ENCODE results near the gene HDAC10. TPM values are rescaled to one million over a fixed set of nuclear protein-coding genes. Genes with fewer than 3 reads are reported as not detected.
A peak's percentile ranks its signal among the peaks of the same experiment; 100 is the strongest.

The HDAC10 gene
- total RNA-seq (10 to 100 TPM; 13.5 to 19.4 (median 15.3) TPM), polyA plus RNA-seq (1 to 10 TPM; 4.3 to 5.3 (median 5.1) TPM)
- long read RNA-seq, donor 1, partial matches to known transcripts = 2 of 3 reads
- long read RNA-seq, donor 1, other reads (novel, unspliced or antisense) = 1 of 3 reads
- long read RNA-seq, donor 2, partial matches to known transcripts = 3 of 8 reads
- long read RNA-seq, donor 2, other reads (novel, unspliced or antisense) = 5 of 8 reads

DNA sequence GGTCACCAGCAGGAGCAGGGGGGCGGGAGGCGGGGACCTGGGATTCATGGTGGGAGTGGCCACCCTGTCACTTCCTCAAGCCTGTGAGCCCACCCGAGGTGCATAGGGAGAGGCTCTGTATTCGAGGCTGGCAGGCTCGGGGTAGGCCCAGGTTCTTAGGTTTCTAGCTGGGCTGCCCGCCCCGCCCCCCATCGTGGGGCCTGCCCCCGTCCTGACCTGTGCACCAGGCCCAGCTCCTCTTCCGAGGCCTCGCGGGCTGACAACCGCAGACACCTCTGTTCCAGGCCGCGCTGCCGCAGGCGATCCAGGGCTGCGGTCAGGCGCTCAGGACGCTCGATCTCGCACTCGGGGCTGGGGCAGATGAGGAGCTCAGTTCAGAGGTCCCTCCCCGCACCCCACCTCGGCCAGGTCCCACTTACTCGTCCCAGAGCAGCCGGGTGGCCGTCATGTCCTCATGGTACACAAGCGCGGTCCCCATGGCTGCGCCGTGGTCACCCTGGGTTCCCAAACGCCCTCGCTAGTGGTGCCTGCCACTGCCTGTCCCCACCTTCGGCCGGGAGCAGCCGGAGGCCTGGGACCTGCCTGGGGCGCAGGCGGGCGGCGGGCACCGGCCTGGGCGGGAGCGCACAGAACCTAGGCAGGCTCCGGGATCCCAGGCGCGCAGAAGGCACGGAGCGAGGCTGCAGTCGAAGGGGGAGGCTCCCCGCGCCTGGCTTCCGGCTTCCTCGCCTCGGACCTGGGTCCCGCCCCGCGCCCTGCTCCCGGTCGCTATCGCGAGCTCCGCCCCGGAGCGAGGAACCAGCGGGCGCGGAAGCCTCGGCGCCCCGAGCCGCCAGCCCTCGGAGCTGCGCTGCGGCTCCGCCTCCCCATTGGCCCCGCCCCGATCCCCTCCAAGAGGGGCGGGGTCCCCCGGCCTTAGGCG lies at the start of gene HDAC10:
TSS of gene HDAC10 (minus strand) at position 711 of the 922 bp plus-strand sequence. CDS start at position 478, 233 bp downstream.
- Histone ChIP-seq H3K4me3 (peak within 1 kb of the TSS; percentile 70), H3K36me3 (ENCODE audit: insufficient read depth in 1 of 2, low read depth in 1 of 2) (peaks cover 0 to 65% of the 10 kb centered on the region in 2 donors), H3K27ac (peak within 1 kb of the TSS; percentile 63), H3K27me3 (ENCODE audit: insufficient read depth in 3 of 3, low read length in 2 of 3) (no peaks in the 10 kb centered on the region), H3K4me1 (peaks cover 23% of the 10 kb centered on the region), H3K9me3 (no peaks in the 10 kb centered on the region)
- peak; percentile 80 to 87 for DNase-seq
- intact Hi-C loops (cut with DNase I) = loop anchor here (2.0 to 10.0 kb wide), 5 partner anchors 52 to 254 kb away; partner anchors contain the start of genes DENND6B (in 1 of the 2), LMF2 (in 1 of the 2), NCAPH2 (in 1 of the 2) and PPP6R2 (in 1 of the 2)
- no peak for TF ChIP-seq CTCF (IDR thresholded peaks at IDR 0.05)
- ATAC-seq = peak; percentile 28 to 53 (median 45)
- WGBS, 3 donors = 1 to 2% (median 2%) methylated on average over 35 to 81 of the region's 81 CpGs

DNA sequence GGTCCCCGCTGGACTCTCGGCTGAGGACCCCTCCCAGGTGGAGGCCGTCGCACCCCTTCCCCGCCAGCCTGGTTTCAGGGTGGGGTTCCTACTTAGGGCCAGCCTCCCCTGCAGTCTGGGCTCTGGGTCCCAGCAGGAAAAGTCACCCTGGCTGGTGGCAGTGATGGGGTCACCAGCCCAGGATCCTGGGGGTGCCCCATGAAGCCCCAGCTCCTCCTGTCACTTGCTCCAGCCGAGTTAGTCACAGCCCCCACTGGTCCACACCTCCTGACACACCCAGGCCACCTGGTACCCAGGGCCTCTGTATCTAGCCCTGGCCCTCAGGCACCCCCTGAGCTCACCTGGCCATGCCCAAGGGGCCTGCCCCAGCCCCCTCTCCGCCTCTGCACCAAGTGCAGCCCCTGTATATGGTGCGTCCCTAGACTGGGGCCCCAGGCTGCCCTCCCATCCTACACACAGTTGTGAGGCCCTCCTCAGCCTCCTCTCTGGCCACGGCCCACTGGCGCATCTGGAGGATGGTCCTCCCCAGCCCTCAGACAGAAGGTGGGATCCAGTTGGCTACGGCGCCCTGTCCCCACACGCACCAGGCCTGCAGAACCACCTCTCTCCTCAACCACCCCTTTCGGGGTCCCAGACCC lies 49.7 kb upstream of the HDAC10 start:
- Histone ChIP-seq H3K27me3 (ENCODE audit: insufficient read depth in 3 of 3, low read length in 2 of 3) (peaks cover 0 to 5% (median 0%) of the 10 kb centered on the region in 3 donors), H3K9me3 (no peaks in the 10 kb centered on the region), H3K4me3 (peak overlapping the region; percentile 39), H3K36me3 (ENCODE audit: insufficient read depth in 1 of 2, low read depth in 1 of 2) (no peaks in the 10 kb centered on the region), H3K4me1 (peaks cover 45% of the 10 kb centered on the region), H3K27ac (no peak overlapping the region)
- ATAC-seq (no peak), DNase-seq (no peak)
- intact Hi-C loops (cut with DNase I) = no loop called here
- WGBS, 3 donors = 83 to 86% (median 86%) methylated on average over 14 of the region's 14 CpGs
- TF ChIP-seq CTCF (IDR thresholded peaks at IDR 0.05) = no peak

DNA sequence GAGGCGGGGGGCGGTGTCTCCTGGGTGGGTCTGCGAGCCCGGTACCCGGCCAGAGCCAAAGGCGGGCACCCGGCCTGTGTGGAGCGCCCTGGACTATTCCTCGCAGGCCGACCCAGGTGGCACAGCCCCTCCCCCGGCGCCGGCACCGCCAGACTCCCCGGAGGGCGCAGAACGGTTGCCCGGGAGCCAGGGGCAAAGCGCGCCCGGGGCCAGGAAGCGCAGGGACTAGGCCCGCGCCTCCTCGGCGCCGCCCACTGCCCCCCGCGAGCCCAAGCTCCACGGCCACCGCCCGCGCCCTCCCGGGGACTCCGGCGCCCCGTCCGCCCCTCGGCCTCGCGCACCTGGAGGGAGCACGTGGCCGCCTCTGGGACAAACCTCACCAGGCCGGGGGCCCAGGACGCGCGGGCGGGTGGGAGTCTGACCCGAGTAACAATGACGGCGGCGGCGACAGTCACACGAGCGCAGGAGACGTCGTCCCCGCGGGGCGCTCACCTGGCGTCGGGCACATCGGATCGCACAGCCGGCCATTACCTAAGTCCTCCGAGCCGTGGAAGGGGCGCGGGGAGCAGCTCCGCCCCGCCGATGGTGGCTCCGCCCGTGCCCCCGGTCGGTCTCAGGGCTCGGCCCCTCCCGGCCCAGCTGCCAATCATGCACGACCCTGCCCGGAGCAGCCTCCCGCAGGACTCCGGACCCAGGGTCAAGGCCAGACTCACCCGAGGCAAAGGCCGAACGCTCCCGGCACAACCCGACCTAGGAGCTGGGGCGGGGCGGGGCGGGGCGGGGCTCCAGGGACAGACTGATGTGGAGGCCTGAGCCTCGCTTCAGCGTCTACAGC lies 48.9 kb upstream of the HDAC10 start:
- 50 to 70% (median 57%) methylated on average over 63 to 93 of the region's 93 CpGs for WGBS, 3 donors
- Histone ChIP-seq H3K4me1 (peaks cover 37% of the 10 kb centered on the region), H3K27ac (no peak overlapping the region), H3K36me3 (ENCODE audit: insufficient read depth in 1 of 2, low read depth in 1 of 2) (no peaks in the 10 kb centered on the region), H3K27me3 (ENCODE audit: insufficient read depth in 3 of 3, low read length in 2 of 3) (peaks cover 0 to 5% (median 0%) of the 10 kb centered on the region in 3 donors), H3K9me3 (no peaks in the 10 kb centered on the region), H3K4me3 (peak overlapping the region; percentile 39)
- ATAC-seq (no peak), DNase-seq (no peak)
- no peak for TF ChIP-seq CTCF (IDR thresholded peaks at IDR 0.05)
- intact Hi-C loops (cut with DNase I) = no loop called here

Measured in psoas muscle (tissue), 8 donors.